NCI-H2029 treated with DMSO at 0.1 percent for 48 hours (cell line): Measurements from ENCODE around the gene ACAT2.
"Not testable (repeated sequence)": the region's sequence is repeated elsewhere in the genome, so short reads cannot be mapped to it uniquely, and the experiment has no call there.

Experiments used
- DNase-seq: peaks from one replicate; lab custom pipeline; 2025; lab: John Stamatoyannopoulos, UW

Gene ACAT2

GRCh38 chr6:159813781-159814180 lies 51.9 kb downstream of the ACAT2 start:
- no peak for DNase-seq

GRCh38 chr6:159815410-159815809 lies 53.6 kb downstream of the ACAT2 start:
- no peak for DNase-seq

- not testable (repeated sequence) for DNase-seq
These were observed 54.9 kb downstream of the ACAT2 start for GRCh38 chr6:159816775-159817174.

GRCh38 chr6:159817951-159818739 lies 56.3 kb downstream of the ACAT2 start:
- DNase-seq: no peak

DNA sequence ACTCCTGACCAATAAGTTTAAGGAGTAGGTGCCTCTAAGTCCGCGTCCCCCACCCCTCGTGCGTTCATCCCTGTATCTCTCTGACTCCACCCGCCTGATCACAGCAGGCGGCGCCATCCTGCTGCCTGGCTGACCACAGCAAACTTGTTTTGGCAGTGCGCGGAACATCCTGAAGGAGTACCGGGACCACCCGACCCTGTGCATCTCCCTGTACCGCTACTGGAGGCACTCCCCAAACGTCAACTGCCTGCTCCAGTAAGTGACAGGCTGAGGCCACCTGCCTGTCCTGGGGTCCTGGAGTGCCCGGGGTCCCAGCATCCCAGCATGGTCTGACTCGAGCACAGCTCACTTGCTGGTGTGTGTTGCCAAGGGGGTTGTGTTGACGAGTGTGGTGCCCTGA lies 57.3 kb downstream of the ACAT2 start:
- DNase-seq: no peak

GRCh38 chr6:159819932-159820640 lies 58.2 kb downstream of the ACAT2 start:
- DNase-seq: no peak

GRCh38 chr6:159821122-159821521 lies 59.3 kb downstream of the ACAT2 start:
- no peak for DNase-seq

DNA sequence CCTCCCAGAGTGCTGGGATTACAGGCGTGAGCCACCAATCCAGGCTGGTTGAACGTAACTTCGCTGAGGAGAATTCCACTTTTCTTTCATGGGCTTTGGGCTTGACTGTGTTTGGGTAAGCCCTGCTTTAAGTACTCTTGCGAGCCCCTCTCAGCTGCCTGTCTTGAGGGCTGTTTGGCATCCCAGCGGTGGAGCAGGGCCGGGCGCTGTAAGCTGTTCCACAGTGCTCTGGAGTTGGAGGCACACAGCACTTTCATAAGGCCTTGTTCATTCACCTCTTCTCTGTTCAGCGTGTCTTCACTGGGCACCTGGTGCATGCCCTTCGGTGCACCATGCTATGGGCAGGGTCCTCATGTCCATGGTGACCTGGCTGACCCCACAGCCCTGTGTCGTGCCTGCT lies 59.9 kb downstream of the ACAT2 start:
- no peak for DNase-seq

DNA sequence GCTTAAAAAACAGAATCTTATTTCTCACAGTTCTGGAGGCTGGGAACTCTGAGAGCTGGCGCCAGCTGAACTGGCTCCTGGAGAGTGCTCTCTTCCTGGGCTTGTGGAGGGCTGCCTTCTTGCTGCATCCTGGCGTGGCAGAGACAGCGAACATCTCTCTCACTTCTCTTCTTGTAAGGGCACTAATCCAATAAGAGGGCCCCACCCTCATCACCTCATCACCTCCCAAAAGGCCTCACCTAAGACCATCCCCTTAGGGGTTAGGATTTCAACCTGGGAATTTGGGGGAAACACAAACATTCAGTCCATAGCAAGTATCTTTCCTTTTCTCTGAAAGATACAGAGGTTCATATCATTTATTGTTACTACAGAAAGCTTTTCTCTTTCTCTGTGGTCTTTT lies 62.1 kb downstream of the ACAT2 start:
- no peak for DNase-seq

DNA sequence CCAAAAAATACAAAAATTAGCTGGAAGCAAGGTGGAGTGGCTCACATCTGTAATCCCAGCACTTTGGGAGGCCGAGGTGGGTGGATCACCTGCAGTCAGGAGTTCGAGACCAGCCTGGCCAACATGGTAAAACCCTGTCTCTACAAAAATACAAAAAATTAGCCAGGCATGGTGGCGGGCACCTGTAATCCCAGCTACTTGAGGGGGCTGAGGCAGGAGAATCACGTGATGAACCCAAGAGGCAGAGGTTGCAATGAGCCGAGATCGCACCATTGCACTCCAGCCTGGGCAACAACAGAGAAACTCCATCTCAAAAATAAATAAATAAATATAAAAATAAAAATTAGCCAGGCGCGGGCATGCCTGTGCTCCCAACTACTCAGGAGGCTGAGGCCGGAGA lies 62.8 kb downstream of the ACAT2 start:
- not testable (repeated sequence) for DNase-seq

DNA sequence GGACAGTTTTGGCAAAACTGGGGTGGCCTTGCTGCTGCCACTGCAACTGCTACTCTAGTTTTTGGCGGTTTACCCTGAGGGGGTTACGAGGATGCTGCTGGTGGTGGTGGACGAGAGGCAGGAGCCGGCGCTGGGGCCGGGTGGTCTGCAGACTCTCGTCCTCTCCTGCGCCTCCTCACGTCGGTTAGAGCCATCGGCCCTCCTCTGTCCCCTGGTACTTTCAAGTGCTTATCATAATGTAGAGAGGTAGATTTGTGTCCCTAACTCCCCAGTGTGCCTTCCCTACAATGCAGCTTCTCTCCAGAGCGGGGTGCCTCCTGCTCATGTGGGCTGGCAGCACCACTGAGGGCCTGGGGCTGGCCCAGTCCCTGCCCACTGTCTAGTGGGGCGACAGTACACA lies 64.2 kb downstream of the ACAT2 start:
- no peak for DNase-seq

DNA sequence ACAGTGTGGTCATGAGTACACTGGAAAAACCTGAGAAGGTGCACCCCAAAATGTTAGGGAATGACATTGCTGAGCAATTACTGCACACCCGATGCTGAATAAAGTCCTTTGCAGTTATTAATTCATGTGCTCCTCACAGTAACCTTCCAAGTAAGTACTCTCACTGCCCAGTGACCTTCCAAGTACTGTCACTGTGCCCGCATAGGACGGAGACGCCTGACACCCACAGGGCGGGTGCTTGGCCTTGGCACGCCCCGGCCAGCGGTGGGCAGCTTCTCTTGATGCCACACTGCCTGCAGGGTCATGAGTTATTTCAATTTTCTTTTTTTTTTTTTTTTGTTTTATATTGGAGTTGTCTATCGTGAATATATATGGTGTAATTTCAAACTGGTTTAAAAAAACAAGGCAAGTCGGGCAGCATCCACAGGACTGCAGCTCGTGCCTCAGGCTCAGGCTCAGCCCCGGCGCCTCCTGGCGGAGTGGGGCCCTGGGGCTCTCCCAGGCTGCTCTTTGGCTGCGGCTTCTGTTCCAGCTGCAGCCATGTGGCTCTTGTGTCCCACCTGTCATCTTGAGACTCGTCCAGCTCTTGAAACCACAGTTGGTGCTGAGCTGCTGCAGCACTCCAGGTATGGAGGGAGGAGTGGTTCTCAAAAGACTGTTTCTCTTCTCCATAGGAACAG lies 65.3 kb downstream of the ACAT2 start:
- peak; percentile 37 for DNase-seq

DNA sequence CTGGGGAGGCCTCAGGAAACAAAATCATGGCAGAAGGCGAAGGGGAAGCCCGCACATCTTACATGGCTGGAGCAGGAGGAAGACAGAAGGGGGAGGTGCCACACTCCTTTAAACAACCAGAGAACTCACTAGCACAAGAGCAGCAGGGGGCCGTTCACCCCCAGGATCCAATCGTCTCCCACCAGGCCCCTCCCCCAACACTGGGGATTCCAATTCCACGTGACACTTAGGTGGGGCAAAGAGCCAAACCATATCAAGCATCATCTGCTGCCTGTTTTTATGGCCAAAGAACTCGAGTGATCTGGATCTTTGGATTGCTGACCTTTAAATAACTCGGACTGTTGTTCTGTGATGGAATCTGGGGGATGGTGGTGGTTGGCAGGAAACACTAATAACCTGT lies 66.2 kb downstream of the ACAT2 start:
- peak; percentile 17 for DNase-seq
